Uterus (tissue), 4 donors: ENCODE data around the gene OGDHL. TPM values are rescaled to one million over a fixed set of nuclear protein-coding genes. Genes with fewer than 3 reads are reported as not detected.

Experiments used
- DNase-seq, 2 donors: peaks; one replicate each; pipeline ENCODE4 v3.0.0-alpha.2; 2019 to 2020
- H3K27ac ChIP-seq, 2 donors: fragments of 200-600 bp; sonication (generic); 1 replicate in 1 of 2; 2 replicates in 1 of 2; pipeline ENCODE4 v1.5.1; 2016 to 2018
- H3K27me3 ChIP-seq, 2 donors: fragments of 200-600 bp; sonication (generic); one replicate each; pipeline ENCODE4 v1.5.1; 2018 to 2019; ENCODE audit warnings: control low read depth in 1 of 2
- H3K36me3 ChIP-seq, 2 donors: fragments of 200-600 bp; sonication (generic); one replicate each; pipeline ENCODE4 v1.5.1; 2019; ENCODE audit warnings: control low read depth in 1 of 2
- H3K4me1 ChIP-seq, 2 donors: fragments of 200-600 bp; sonication (generic); one replicate each; pipeline ENCODE4 v1.5.1; 2018 to 2019; ENCODE audit warnings: control low read depth in 1 of 2
- H3K4me3 ChIP-seq, 2 donors: fragments of 200-600 bp; sonication (generic); 1 replicate in 1 of 2; 2 replicates in 1 of 2; pipeline ENCODE4 v1.5.1; 2018 to 2019; ENCODE audit warnings: mild to moderate bottlenecking in 1 of 2
- H3K9me3 ChIP-seq, 2 donors: fragments of 200-600 bp; sonication (generic); one replicate each; pipeline ENCODE4 v1.5.1; 2019; ENCODE audit warnings: control low read depth in 1 of 2
- CTCF ChIP-seq, 4 experiments: fragments of 200-600 bp in 2 of 4; fragments of 450-650 bp in 2 of 4; sonication (generic) in 2 of 4; IDR thresholded peaks; one replicate each; pipeline ENCODE4 v1.5.1; 2016 to 2019; ENCODE audit warnings: antibody characterized with exemption in 4 of 4, mild to moderate bottlenecking in 2 of 4, moderate library complexity in 1 of 4
- POLR2A ChIP-seq, 2 donors: fragments of 450-650 bp; IDR thresholded peaks; one replicate each; pipeline ENCODE4 v1.6.1; 2016; ENCODE audit warnings: antibody characterized with exemption in 2 of 2, mild to moderate bottlenecking in 1 of 2, moderate library complexity in 1 of 2
- intact Hi-C: fragments of 100-400 bp; cut with DNase I; formaldehyde crosslinking; loops from one replicate; pipeline ENCODE4 v1.15.1; 2023; ENCODE audit warnings: low total_unique reads
- total RNA-seq, 4 donors: library from RNA; depleted of rRNA in 3 of 4; stranded (reverse); fragments of >200 nt in 3 of 4; gene quantifications; one replicate each; pipeline versions ENCODE4 v1.1.0 to v1.2.4, GENCODE V29; 2014 to 2023
- donor health status: DM: yes; HTN: yes; CAD: no.

OGDHL gene
- total RNA-seq, 4 donors from 2014 or later = 0.15 to 5.9 TPM; not detected in 2

- H3K9me3 ChIP-seq = no peaks in the 10 kb centered on the region
- no peaks in the 10 kb centered on the region for H3K27me3 ChIP-seq
- no peak overlapping the region for H3K27ac ChIP-seq
- H3K4me1 ChIP-seq = no peaks in the 10 kb centered on the region
- H3K36me3 ChIP-seq = no peaks in the 10 kb centered on the region
- TF ChIP-seq CTCF (IDR thresholded peaks at IDR 0.05) = no peak
- TF ChIP-seq POLR2A (IDR thresholded peaks at IDR 0.05) = no peak
- intact Hi-C loops = no loop called here
- DNase-seq = no peak
- no peak overlapping the region for H3K4me3 ChIP-seq
Measured at GRCh38 chr10:49739426-49739825, 22.7 kb downstream of the OGDHL start.

- Histone ChIP-seq H3K27me3 (no peaks in the 10 kb centered on the region), H3K27ac (no peak overlapping the region), H3K36me3 (no peaks in the 10 kb centered on the region), H3K4me1 (no peaks in the 10 kb centered on the region), H3K4me3 (no peak overlapping the region), H3K9me3 (no peaks in the 10 kb centered on the region)
- DNase-seq = no peak
- intact Hi-C loops = no loop called here
- no peak for TF ChIP-seq POLR2A (IDR thresholded peaks at IDR 0.05)
- TF ChIP-seq CTCF (IDR thresholded peaks at IDR 0.05) = no peak
Measured at GRCh38 chr10:49738616-49739360, 23.3 kb downstream of the OGDHL start.

- TF ChIP-seq CTCF (IDR thresholded peaks at IDR 0.05) = no peak
- no peak for TF ChIP-seq POLR2A (IDR thresholded peaks at IDR 0.05)
- Histone ChIP-seq H3K4me3 (no peak overlapping the region), H3K4me1 (no peaks in the 10 kb centered on the region), H3K27ac (no peak overlapping the region), H3K27me3 (no peaks in the 10 kb centered on the region), H3K9me3 (no peaks in the 10 kb centered on the region), H3K36me3 (no peaks in the 10 kb centered on the region)
- DNase-seq = no peak
- intact Hi-C loops = no loop called here
Measured at GRCh38 chr10:49737474-49738201, 24.5 kb downstream of the OGDHL start.

GRCh38 chr10:49736564-49737113 is 25.5 kb downstream of the OGDHL start:
- DNase-seq = no peak
- no peaks in the 10 kb centered on the region for H3K27me3 ChIP-seq
- H3K9me3 ChIP-seq = no peaks in the 10 kb centered on the region
- no peaks in the 10 kb centered on the region for H3K36me3 ChIP-seq
- no peaks in the 10 kb centered on the region for H3K4me1 ChIP-seq
- TF ChIP-seq CTCF (IDR thresholded peaks at IDR 0.05) (no peak), POLR2A (IDR thresholded peaks at IDR 0.05) (no peak)
- intact Hi-C loops = no loop called here
- no peak overlapping the region for H3K4me3 ChIP-seq
- no peak overlapping the region for H3K27ac ChIP-seq
